ENCODE measurements around the gene G0S2.

Gene G0S2

DNA sequence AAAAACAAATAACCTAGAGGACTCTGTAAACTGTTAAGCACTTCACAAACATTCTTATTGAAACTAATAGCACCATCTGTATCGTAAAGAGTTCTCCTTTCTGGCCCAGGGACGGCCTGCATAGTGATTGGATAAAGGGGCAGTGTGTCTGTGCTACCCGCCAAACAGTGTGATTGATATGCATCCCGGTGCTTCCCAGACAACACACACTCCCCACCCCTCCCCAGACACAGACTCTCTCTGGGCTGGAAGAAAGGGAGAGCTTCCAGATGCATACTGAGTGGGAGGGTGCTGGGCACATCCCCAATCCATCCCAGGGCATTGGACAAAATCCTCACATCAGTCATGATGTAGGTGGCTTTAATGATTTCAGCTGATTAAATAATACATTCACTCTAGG, 33.1 kb downstream of the G0S2 start:
- TF ChIP-seq CTCF (conservative IDR thresholded peaks at IDR 0.05) (no peak), ZFX (IDR thresholded peaks at IDR 0.05) (no peak)
- no peak overlapping the region for H3K27ac ChIP-seq

- TF ChIP-seq CTCF (conservative IDR thresholded peaks at IDR 0.05) (no peak), ZFX (IDR thresholded peaks at IDR 0.05) (no peak)
- no peak overlapping the region for H3K27ac ChIP-seq
These were observed 34.9 kb downstream of the G0S2 start for GRCh38 chr1:209710093-209710492.

DNA sequence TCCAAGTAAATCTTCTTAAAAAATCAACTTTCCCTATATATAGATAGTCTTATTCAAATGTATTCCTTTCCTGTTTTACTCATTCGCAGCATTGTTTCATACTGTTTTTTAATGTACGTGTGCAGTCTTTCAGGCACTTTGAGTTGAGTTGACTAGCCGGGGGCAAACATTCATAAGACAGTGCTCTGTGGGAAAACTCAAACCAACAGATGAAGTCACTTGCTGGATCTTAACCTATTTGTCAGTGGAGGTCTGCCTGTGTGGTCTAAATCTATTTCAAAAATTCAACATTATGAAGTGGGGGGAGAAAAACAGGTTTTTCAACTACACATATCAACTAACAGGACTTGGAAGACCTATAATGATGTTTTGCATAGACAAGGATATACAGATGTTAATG, 35.6 kb downstream of the G0S2 start:
- TF ChIP-seq ZFX (IDR thresholded peaks at IDR 0.05), result no peak
- TF ChIP-seq CTCF (conservative IDR thresholded peaks at IDR 0.05), result no peak
- H3K27ac ChIP-seq, result no peak overlapping the region

DNA sequence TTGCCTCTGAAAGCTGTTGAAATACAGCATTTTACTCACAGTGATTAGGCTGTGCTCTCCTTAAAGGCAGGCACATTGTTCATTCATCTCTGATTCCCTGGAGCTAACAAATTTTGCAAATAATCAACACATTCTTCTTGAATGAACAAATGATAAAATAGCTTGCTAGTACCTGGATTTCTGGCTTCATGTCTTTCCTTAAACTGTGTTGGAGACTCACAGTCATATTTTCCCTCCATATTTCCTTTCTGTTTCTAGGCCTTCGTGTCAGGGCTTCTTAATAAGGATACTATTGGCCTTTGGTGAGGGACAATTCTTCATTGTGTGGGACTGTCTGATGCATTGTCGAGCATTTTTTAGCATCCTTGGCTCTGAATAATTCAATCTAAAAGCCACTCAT, 39.1 kb downstream of the G0S2 start:
- no peak for TF ChIP-seq CTCF (conservative IDR thresholded peaks at IDR 0.05)
- no peak for TF ChIP-seq ZFX (IDR thresholded peaks at IDR 0.05)
- H3K27ac ChIP-seq, result no peak overlapping the region

DNA sequence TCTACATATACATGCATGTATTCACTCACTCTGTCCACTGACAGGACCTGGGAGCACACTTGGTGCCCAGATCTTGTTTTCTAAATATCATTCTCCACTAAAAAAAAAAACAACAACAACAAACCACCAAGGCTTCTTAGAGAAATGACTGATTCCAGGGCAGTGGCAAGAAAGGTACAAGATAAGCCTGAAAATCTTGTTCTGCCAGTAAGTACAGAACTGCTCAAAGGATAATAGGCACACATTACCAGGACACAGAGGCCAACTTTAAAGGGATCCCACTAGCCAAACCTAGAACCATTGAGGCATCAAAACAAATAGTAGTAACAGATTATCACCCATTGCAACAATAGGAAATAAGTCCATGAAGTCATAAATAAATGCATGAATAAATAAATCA, 40.1 kb downstream of the G0S2 start:
- TF ChIP-seq CTCF (conservative IDR thresholded peaks at IDR 0.05) (no peak), ZFX (IDR thresholded peaks at IDR 0.05) (no peak)
- H3K27ac ChIP-seq, result no peak overlapping the region

GRCh38 chr1:209717818-209718217, 42.6 kb downstream of the G0S2 start:
- H3K27ac ChIP-seq, result no peak overlapping the region

GRCh38 chr1:209720326-209720725, 45.1 kb downstream of the G0S2 start:
- no peak for TF ChIP-seq CTCF (conservative IDR thresholded peaks at IDR 0.05)
- TF ChIP-seq ZFX (IDR thresholded peaks at IDR 0.05), result no peak

More at GRCh38 chr1:209717818-209718217, 42.6 kb downstream of the G0S2 start:
- TF ChIP-seq ZFX (IDR thresholded peaks at IDR 0.05), result no peak

GRCh38 chr1:209720826-209721225, 45.6 kb downstream of the G0S2 start:
- H3K27ac ChIP-seq, result no peak overlapping the region
- TF ChIP-seq CTCF (conservative IDR thresholded peaks at IDR 0.05) (no peak), ZFX (IDR thresholded peaks at IDR 0.05) (no peak)

More at GRCh38 chr1:209720326-209720725, 45.1 kb downstream of the G0S2 start:
- H3K27ac ChIP-seq, result no peak overlapping the region

Data from C4-2B (cell line).